Vein endothelial cell (primary cell): ENCODE data around the gene RAI2. TPM values are rescaled to one million over a fixed set of nuclear protein-coding genes. Genes with fewer than 3 reads are reported as not detected.

Experiments used
- total RNA-seq: library from RNA; depleted of rRNA; stranded (reverse); fragments of >200 nt; gene quantifications from 2 replicates; pipeline ENCODE4 v1.2.3, GENCODE V29; 2012

Gene RAI2
- 1.3 and 1.6 TPM in 2 replicates for total RNA-seq

GRCh38 chrX:17860811-17861488 lies at the start of gene RAI2:
Gene RAI2, minus strand, starts transcription at chrX:17861298. Its CDS starts 59,288 bp downstream, at chrX:17802010.

Other genes starting within 250 kb of the RAI2 start
- 6.9 and 9.6 TPM in 2 replicates for gene SCML1, start 123.8 kb downstream of the RAI2 start, total RNA-seq